Astrocyte (in vitro differentiated cells and primary cell): ENCODE measurements around the gene CLOCK.

Experiments used
- EZH2 ChIP-seq: IDR thresholded peaks from 2 replicates; pipeline ENCODE4 v1.6.1; 2012; ENCODE audit warnings: mild to moderate bottlenecking, low read length, inconsistent platforms; ENCODE audit not compliant: insufficient read depth
- TF ChIP-seq, protein P1 (sequence below): IDR thresholded peaks from 2 replicates; pipeline ENCODE4 v1.5.1; 2011; ENCODE audit warnings: low read depth, mild to moderate bottlenecking, inconsistent platforms, low read length, moderate library complexity; ENCODE audit not compliant: insufficient read depth

DNA sequence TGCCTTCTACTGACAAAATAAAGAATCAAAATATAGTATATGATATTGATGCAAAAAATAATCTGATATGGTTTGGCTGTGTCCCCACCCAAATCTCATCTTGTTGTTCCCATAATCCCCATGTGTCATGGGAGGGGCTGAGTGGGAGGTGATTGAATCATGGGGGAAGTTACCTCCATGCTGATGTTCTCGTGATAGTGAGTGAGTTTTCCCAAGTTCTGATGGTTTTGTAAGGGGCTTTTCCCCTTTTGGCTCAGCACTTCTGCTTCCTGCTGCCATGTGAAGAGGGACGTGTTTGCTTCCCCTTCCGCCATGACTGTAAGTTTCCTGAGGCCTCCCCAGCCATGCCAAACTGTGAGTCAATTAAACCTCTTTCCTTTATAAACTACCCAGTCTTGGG is 80.7 kb downstream of the CLOCK start:
- TF ChIP-seq, protein P1, sequence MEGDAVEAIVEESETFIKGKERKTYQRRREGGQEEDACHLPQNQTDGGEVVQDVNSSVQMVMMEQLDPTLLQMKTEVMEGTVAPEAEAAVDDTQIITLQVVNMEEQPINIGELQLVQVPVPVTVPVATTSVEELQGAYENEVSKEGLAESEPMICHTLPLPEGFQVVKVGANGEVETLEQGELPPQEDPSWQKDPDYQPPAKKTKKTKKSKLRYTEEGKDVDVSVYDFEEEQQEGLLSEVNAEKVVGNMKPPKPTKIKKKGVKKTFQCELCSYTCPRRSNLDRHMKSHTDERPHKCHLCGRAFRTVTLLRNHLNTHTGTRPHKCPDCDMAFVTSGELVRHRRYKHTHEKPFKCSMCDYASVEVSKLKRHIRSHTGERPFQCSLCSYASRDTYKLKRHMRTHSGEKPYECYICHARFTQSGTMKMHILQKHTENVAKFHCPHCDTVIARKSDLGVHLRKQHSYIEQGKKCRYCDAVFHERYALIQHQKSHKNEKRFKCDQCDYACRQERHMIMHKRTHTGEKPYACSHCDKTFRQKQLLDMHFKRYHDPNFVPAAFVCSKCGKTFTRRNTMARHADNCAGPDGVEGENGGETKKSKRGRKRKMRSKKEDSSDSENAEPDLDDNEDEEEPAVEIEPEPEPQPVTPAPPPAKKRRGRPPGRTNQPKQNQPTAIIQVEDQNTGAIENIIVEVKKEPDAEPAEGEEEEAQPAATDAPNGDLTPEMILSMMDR: no peak
- no peak for TF ChIP-seq EZH2
